NCI-H1417 treated with DMSO at 0.1 percent for 48 hours (cell line): Measurements from ENCODE around the gene ZDHHC18.

ENCODE experiments used
- DNase-seq: peaks from one replicate; lab custom pipeline; 2025; lab: John Stamatoyannopoulos, UW

Gene ZDHHC18

GRCh38 chr1:26900815-26901511, 74.5 kb downstream of the ZDHHC18 start:
- DNase-seq: no peak
